Prostate gland (tissue), 2 donors: ENCODE data around the gene ORC2. TPM values are rescaled to one million over a fixed set of nuclear protein-coding genes. Genes with fewer than 3 reads are reported as not detected.

ENCODE experiments used
- DNase-seq: peaks from one replicate; pipeline ENCODE4 v3.0.0-alpha.2; 2019; ENCODE audit warnings: low spot score
- H3K27ac ChIP-seq, 2 donors: fragments of 200-600 bp; sonication (generic); 2 replicates each; pipeline ENCODE4 v1.5.1; 2017 to 2019
- H3K27me3 ChIP-seq: fragments of 200-600 bp; sonication (generic); replicated peaks from 2 replicates; pipeline ENCODE4 v1.5.1; 2019; ENCODE audit not compliant: insufficient read depth
- H3K36me3 ChIP-seq, 2 donors: fragments of 200-600 bp; sonication (generic); 1 replicate in 1 of 2; 2 replicates in 1 of 2; pipeline versions ENCODE4 v1.5.1 to v1.8.1; 2017 to 2019
- H3K4me1 ChIP-seq: fragments of 200-600 bp; sonication (generic); replicated peaks from 2 replicates; pipeline ENCODE4 v1.5.1; 2019
- H3K4me3 ChIP-seq, 2 donors: fragments of 200-600 bp; sonication (generic); 2 replicates each; pipeline ENCODE4 v1.5.1; 2017 to 2019
- H3K9me3 ChIP-seq: fragments of 200-600 bp; sonication (generic); 2 replicates; pipeline ENCODE4 v1.5.1; 2017
- CTCF ChIP-seq, 4 experiments: fragments of 200-600 bp in 2 of 4; fragments of 450-650 bp in 2 of 4; sonication (generic) in 2 of 4; IDR thresholded peaks; 1 replicate in 3 of 4; 2 replicates in 1 of 4; pipeline ENCODE4 v1.5.1; 2016 to 2019; ENCODE audit warnings: antibody characterized with exemption in 4 of 4, mild to moderate bottlenecking in 2 of 4, moderate library complexity in 2 of 4
- POLR2AphosphoS5 ChIP-seq: sonication (generic); formaldehyde crosslinking; IDR thresholded peaks from one replicate; pipeline ENCODE4 v1.6.1; 2017; ENCODE audit warnings: antibody characterized with exemption
- WGBS: methylation state at CpG from one replicate; pipeline ENCODE4 v1.1.5; 2018; 5-methylcytosine and 5-hydroxymethylcytosine counted together
- intact Hi-C: fragments of 100-400 bp; cut with DNase I; formaldehyde crosslinking; loops from one replicate; pipeline ENCODE4 v1.14.2; 2022
- small RNA-seq, 2 donors: library from RNA; depleted of rRNA; stranded (forward); fragments of <200 nt; gene quantifications; one replicate each; pipeline ENCODE3, GENCODE V24; 2016
- total RNA-seq, 2 donors: library from RNA; depleted of rRNA; stranded (reverse); fragments of >200 nt; gene quantifications; one replicate each; pipeline ENCODE4 v1.1.0, GENCODE V29; 2016

The ORC2 gene
- total RNA-seq, 2 donors from 2014 or later: 21.9 to 32.1 TPM

- H3K36me3 ChIP-seq: peaks cover 2 to 28% of the 10 kb centered on the region in 2 donors
- no peak for DNase-seq
- peak overlapping the region in 1 of 2 donors; percentile 90 for H3K4me3 ChIP-seq
- H3K9me3 ChIP-seq: no peaks in the 10 kb centered on the region
- H3K27me3 ChIP-seq: no peaks in the 10 kb centered on the region
- intact Hi-C loops: no loop called here
- peak overlapping the region; percentile 100 for H3K27ac ChIP-seq
- WGBS: 24% methylated on average over 12 of the region's 12 CpGs
- TF ChIP-seq POLR2AphosphoS5 (peak; percentile 20), CTCF (IDR thresholded peaks at IDR 0.05) (no peak)
- peaks cover 5% of the 10 kb centered on the region for H3K4me1 ChIP-seq
Measured at GRCh38 chr2:200860092-200860795, 103.2 kb downstream of the ORC2 start.

Small RNA genes within 50 kb of the gene (small RNA-seq; reads per million reads assigned to genes)
- gene RF00019 (0 reads per million in 2 donors), gene RNU6-312P (0 reads per million in 2 donors), gene RNU6-762P (0 reads per million in 2 donors)

Other genes with a start within 250 kb of the ORC2 start
- gene BZW1, start 151.8 kb downstream of the ORC2 start, total RNA-seq: 100 to 1,000 TPM; 219 to 232 TPM
- gene CLK1, start 99.0 kb downstream of the ORC2 start, total RNA-seq: 100 to 1,000 TPM; 126 to 131 TPM
- gene PPIL3, start 74.6 kb downstream of the ORC2 start, total RNA-seq: 10 to 100 TPM; 15.2 to 30.1 TPM
- 10 to 100 TPM; 22.4 to 27.7 TPM for gene NIF3L1, start 74.3 kb downstream of the ORC2 start, total RNA-seq
- gene HYCC2, start 108.0 kb upstream of the ORC2 start, total RNA-seq: 10 to 100 TPM; 13.6 to 16.3 TPM
- 10 to 100 TPM; 45.5 to 84.3 TPM for gene NDUFB3, start 108.3 kb upstream of the ORC2 start, total RNA-seq
- 100 to 1,000 TPM in 1 of 2 donors, 10 to 100 TPM in 1; 92.4 to 141 TPM for gene CFLAR, start 152.5 kb upstream of the ORC2 start, total RNA-seq
- 1 to 10 TPM; 1.7 to 9.8 TPM for gene CASP10, start 219.5 kb upstream of the ORC2 start, total RNA-seq